Measurements from ENCODE around the gene MARS1.

MARS1 gene

GRCh38 chr12:57456737-57457490 lies 31.0 kb upstream of the MARS1 start:
- DNase-seq (ENCODE audit: low read depth), result no peak
- no peak for TF ChIP-seq CTCF (IDR thresholded peaks at IDR 0.05; ENCODE audit: control insufficient read depth, insufficient read depth, low read depth, low read length, missing control alignments)
- no peak overlapping the region for H3K4me3 ChIP-seq (ENCODE audit: control insufficient read depth, low read depth, low read length)

GRCh38 chr12:57458665-57459054 lies 29.2 kb upstream of the MARS1 start:
- no peak for TF ChIP-seq CTCF (IDR thresholded peaks at IDR 0.05; ENCODE audit: control insufficient read depth, insufficient read depth, low read depth, low read length, missing control alignments)
- peak overlapping the region; percentile 79 for H3K4me3 ChIP-seq (ENCODE audit: control insufficient read depth, low read depth, low read length)
- DNase-seq (ENCODE audit: low read depth), result no peak

- TF ChIP-seq CTCF (IDR thresholded peaks at IDR 0.05; ENCODE audit: control insufficient read depth, insufficient read depth, low read depth, low read length, missing control alignments), result peak; percentile 94
Measured at GRCh38 chr12:57459055-57459749, 28.7 kb upstream of the MARS1 start.

GRCh38 chr12:57459750-57460467 lies 28.0 kb upstream of the MARS1 start, which contains the start of gene GLI1:
TSS of gene GLI1 (plus strand) at chr12:57459785. CDS start at chr12:57463692, 3,907 bp downstream.
- DNase-seq (ENCODE audit: low read depth), result no peak

More at GRCh38 chr12:57459055-57459749, 28.7 kb upstream of the MARS1 start:
- peak; percentile 80 for DNase-seq (ENCODE audit: low read depth)
- peak overlapping the region; percentile 79 for H3K4me3 ChIP-seq (ENCODE audit: control insufficient read depth, low read depth, low read length)

GRCh38 chr12:57460468-57460784 lies 27.4 kb upstream of the MARS1 start:
- peak overlapping the region; percentile 79 for H3K4me3 ChIP-seq (ENCODE audit: control insufficient read depth, low read depth, low read length)
- no peak for TF ChIP-seq CTCF (IDR thresholded peaks at IDR 0.05; ENCODE audit: control insufficient read depth, insufficient read depth, low read depth, low read length, missing control alignments)
- no peak for DNase-seq (ENCODE audit: low read depth)

More at GRCh38 chr12:57459750-57460467, 28.0 kb upstream of the MARS1 start, which contains the start of gene GLI1:
- no peak for TF ChIP-seq CTCF (IDR thresholded peaks at IDR 0.05; ENCODE audit: control insufficient read depth, insufficient read depth, low read depth, low read length, missing control alignments)
- peak within 1 kb of the TSS; percentile 79 for H3K4me3 ChIP-seq (ENCODE audit: control insufficient read depth, low read depth, low read length)

GRCh38 chr12:57460841-57461275 lies 27.0 kb upstream of the MARS1 start:
- no peak for DNase-seq (ENCODE audit: low read depth)
- TF ChIP-seq CTCF (IDR thresholded peaks at IDR 0.05; ENCODE audit: control insufficient read depth, insufficient read depth, low read depth, low read length, missing control alignments), result no peak
- H3K4me3 ChIP-seq (ENCODE audit: control insufficient read depth, low read depth, low read length), result peak overlapping the region; percentile 79

Data from AG09309 (cell line).